Endothelial cell of umbilical vein (primary cell): ENCODE results near the gene NOTCH1. TPM values are rescaled to one million over a fixed set of nuclear protein-coding genes. Genes with fewer than 3 reads are reported as not detected.

Source experiments
- BruUV-seq: library from RNA; stranded (reverse); fragments of 400-500 nt; replicated peaks from 2 replicates; lab custom pipeline; 2021; lab: Mats Ljungman, UMichigan
- CTCF ChIA-PET: fragments of 300-600, 350-600 bp; sonication (Branson Sonifier 250); formaldehyde crosslinking; loops from one replicate; lab custom pipeline; 2021; ENCODE audit warnings: antibody characterized with exemption, inconsistent platforms; lab: Charles Lee
- POLR2A ChIA-PET: fragments of 300-600, 350-600 bp; sonication (Branson Sonifier 250); formaldehyde crosslinking; loops from one replicate; lab custom pipeline; 2021; ENCODE audit warnings: antibody characterized with exemption, inconsistent platforms; lab: Charles Lee
- DNase-seq: peaks from one replicate; pipeline ENCODE4 v3.0.0-alpha.2; 2011; ENCODE audit warnings: low read depth, low spot score
- FAIRE-seq: peaks from 2 replicates; lab custom pipeline; 2011; peaks lifted over from hg19 to GRCh38; lab: Jason Lieb, UNC
- H2AFZ ChIP-seq: 2 replicates; pipeline ENCODE4 v1.6.0; 2012; ENCODE audit warnings: low read depth, low read length, control low read depth, inconsistent platforms
- H3K27ac ChIP-seq: 2 replicates; pipeline ENCODE4 v1.5.1; 2011; ENCODE audit warnings: low read depth, mild to moderate bottlenecking, control low read depth, low read length, moderate library complexity; ENCODE audit not compliant: insufficient read depth
- H3K27me3 ChIP-seq, 2 experiments: 2 replicates each; pipeline versions ENCODE4 v1.6.0 to v1.6.1; 2011; ENCODE audit warnings: low read length in 2 of 2, mixed read lengths in 1 of 2; ENCODE audit not compliant: control insufficient read depth in 2 of 2, insufficient read depth in 2 of 2
- H3K36me3 ChIP-seq, 2 experiments: 2 replicates in 1 of 2; 3 replicates in 1 of 2; pipeline ENCODE4 v1.5.1; 2011; ENCODE audit warnings: low read length in 2 of 2, mild to moderate bottlenecking in 1 of 2, moderate library complexity in 1 of 2; ENCODE audit not compliant: control insufficient read depth in 2 of 2, insufficient read depth in 2 of 2; ENCODE audit errors: extremely low read depth in 1 of 2
- H3K4me1 ChIP-seq: 3 replicates; pipeline ENCODE4 v1.5.1; 2011; ENCODE audit warnings: mild to moderate bottlenecking, low read length; ENCODE audit not compliant: control insufficient read depth, insufficient read depth; ENCODE audit errors: extremely low read depth
- H3K4me2 ChIP-seq: 2 replicates; pipeline ENCODE4 v1.6.1; 2011; ENCODE audit warnings: low read length, control low read depth, mixed read lengths; ENCODE audit not compliant: insufficient read depth
- H3K4me3 ChIP-seq, 3 experiments: fragments of 200-600 bp in 1 of 3; sonication (generic), shearing (Covaris generic) in 1 of 3; replicated peaks in 1 of 3; 2 replicates each; pipeline ENCODE4 v1.5.1; 2011 to 2016; ENCODE audit warnings: control low read depth in 3 of 3, low read length in 3 of 3, mild to moderate bottlenecking in 2 of 3, inconsistent platforms in 1 of 3, low read depth in 1 of 3, moderate library complexity in 1 of 3; ENCODE audit not compliant: insufficient read depth in 1 of 3
- H3K79me2 ChIP-seq: 2 replicates; pipeline ENCODE4 v1.6.0; 2012; ENCODE audit warnings: low read length, inconsistent platforms; ENCODE audit not compliant: control insufficient read depth, insufficient read depth
- H3K9ac ChIP-seq: replicated peaks from 2 replicates; pipeline ENCODE3; 2011; ENCODE audit warnings: low read length, control low read depth; ENCODE audit not compliant: insufficient read depth; ENCODE audit errors: extremely low read depth
- H3K9me1 ChIP-seq: replicated peaks from 3 replicates; pipeline ENCODE4 v1.6.0; 2011; ENCODE audit warnings: mild to moderate bottlenecking, low read length; ENCODE audit not compliant: control insufficient read depth, insufficient read depth; ENCODE audit errors: extremely low read depth
- H3K9me3 ChIP-seq: replicated peaks from 2 replicates; pipeline ENCODE4 v1.5.1; 2012; ENCODE audit warnings: low read length, inconsistent platforms; ENCODE audit not compliant: control insufficient read depth, insufficient read depth
- H4K20me1 ChIP-seq: replicated peaks from 2 replicates; pipeline ENCODE3; 2011; ENCODE audit warnings: mild to moderate bottlenecking, low read length; ENCODE audit not compliant: control insufficient read depth, insufficient read depth; ENCODE audit errors: extremely low read depth
- CTCF ChIP-seq, 2 donors: IDR thresholded peaks; 1 replicate in 1 of 2; 2 replicates in 1 of 2; pipeline ENCODE4 v1.5.1; 2011; ENCODE audit warnings: low read length in 2 of 2, mild to moderate bottlenecking in 2 of 2, moderate library complexity in 2 of 2, control low read depth in 1 of 2, inconsistent platforms in 1 of 2, low read depth in 1 of 2; ENCODE audit not compliant: insufficient read depth in 1 of 2; ENCODE audit errors: extremely low read depth in 1 of 2
- EZH2 ChIP-seq: IDR thresholded peaks from 2 replicates; pipeline ENCODE4 v1.6.1; 2012; ENCODE audit warnings: borderline replicate concordance, low read depth, mild to moderate bottlenecking, moderate library complexity, low read length, inconsistent platforms; ENCODE audit not compliant: severe bottlenecking
- FOS ChIP-seq: IDR thresholded peaks from 2 replicates; pipeline ENCODE4 v1.6.1; 2011; ENCODE audit warnings: mild to moderate bottlenecking, low read length, moderate library complexity, borderline replicate concordance; ENCODE audit not compliant: insufficient read depth
- GATA2 ChIP-seq: IDR thresholded peaks from 2 replicates; pipeline ENCODE4 v1.7.0; 2011; ENCODE audit warnings: low read depth, mild to moderate bottlenecking, moderate library complexity, mixed read lengths, low read length; ENCODE audit not compliant: insufficient read length, insufficient read depth
- JUN ChIP-seq: IDR thresholded peaks from 2 replicates; pipeline ENCODE4 v1.6.1; 2011; ENCODE audit warnings: borderline replicate concordance, low read depth; ENCODE audit not compliant: insufficient read length, insufficient read depth
- MAX ChIP-seq: IDR thresholded peaks from 2 replicates; pipeline ENCODE4 v1.6.1; 2011; ENCODE audit not compliant: insufficient read depth, insufficient read length
- MYC ChIP-seq: IDR thresholded peaks from one replicate; pipeline ENCODE4 v1.6.1; 2011; ENCODE audit warnings: mild to moderate bottlenecking, low read depth, low read length
- POLR2A ChIP-seq: IDR thresholded peaks from 2 replicates; pipeline ENCODE4 v1.6.1; 2012; ENCODE audit warnings: low read depth, mild to moderate bottlenecking, control low read depth, low read length
- POLR2AphosphoS5 ChIP-seq: IDR thresholded peaks from 2 replicates; pipeline ENCODE4 v1.6.1; 2012; ENCODE audit warnings: low read depth, mild to moderate bottlenecking, control low read depth, low read length, moderate library complexity; ENCODE audit not compliant: insufficient read depth
- dilution Hi-C: fragments of 300-500 bp; cut with MboI; formaldehyde crosslinking; loops from one replicate; pipeline ENCODE4 v1.15.0; 2019; ENCODE audit warnings: low sequenced_read_pairs; ENCODE audit not compliant: extremely low pct_ligation_motif_present
- intact Hi-C: fragments of 100-400 bp; cut with micrococcal nuclease; formaldehyde crosslinking; loops from one replicate; pipeline ENCODE4 v1.10.0; 2022
- polyA plus RNA-seq, 4 experiments: library from polyadenylated mRNA; depleted of rRNA in 3 of 4; stranded (reverse) in 3 of 4; unstranded in 1 of 4; fragments of >200 nt; gene quantifications; 2 replicates each; pipeline versions ENCODE4 v1.2.1 to v1.2.3, GENCODE V29; 2011 to 2012; ENCODE audit warnings: missing spikeins in 1 of 4
- total RNA-seq: library from RNA; stranded (reverse); gene quantifications from 2 replicates; pipeline ENCODE4 v1.2.3, GENCODE V29; 2021

NOTCH1 gene
- total and polyA plus RNA-seq, 2 donors (not counting 3 experiments of a cell fraction or from before 2014, with no cell fraction given) = 31.7 to 153 TPM

GRCh38 chr9:136565086-136565714 is 19.4 kb upstream of the NOTCH1 start:
- FAIRE-seq (no peak), DNase-seq (no peak)
- no peak overlapping the region for H2AFZ ChIP-seq
- BruUV-seq = no TSS peak
- ChIA-PET CTCF (interaction anchor here (1.9 to 2.1 kb wide), 3 partner anchors 13 to 62 kb away, joined by 5 to 9 read pairs (median 6); no protein-coding TSS in a partner anchor), POLR2A (no interaction called here)
- no peak overlapping the region for H3K9ac ChIP-seq
- H4K20me1 ChIP-seq = no peaks in the 10 kb centered on the region
- H3K4me1 ChIP-seq = peaks cover 12% of the 10 kb centered on the region
- H3K27ac ChIP-seq = no peak overlapping the region
- no peaks in the 10 kb centered on the region for H3K79me2 ChIP-seq
- intact Hi-C loops (loop anchor here (5.0 kb wide), 1 partner anchor 37 kb away; no protein-coding TSS in a partner anchor), dilution Hi-C loops (no loop called here)
- H3K4me2 ChIP-seq = no peak overlapping the region
- no peaks in the 10 kb centered on the region for H3K27me3 ChIP-seq
- TF ChIP-seq CTCF (IDR thresholded peaks at IDR 0.05; ENCODE audit: extremely low read depth in 1 of 2, insufficient read depth in 1 of 2, low read depth in 1 of 2, low read length in 2 of 2) (no peak), MAX (no peak), MYC (no peak), EZH2 (no peak), JUN (no peak), POLR2A (no peak), POLR2AphosphoS5 (no peak), FOS (no peak), GATA2 (no peak)
- no peaks in the 10 kb centered on the region for H3K9me3 ChIP-seq
- no peak overlapping the region for H3K4me3 ChIP-seq
- H3K9me1 ChIP-seq = no peaks in the 10 kb centered on the region
- no peaks in the 10 kb centered on the region for H3K36me3 ChIP-seq
